Neural cell (in vitro differentiated cells): Measurements from ENCODE around the gene SYCN.
"Not testable (repeated sequence)": the region's sequence is repeated elsewhere in the genome, so short reads cannot be mapped to it uniquely, and the experiment has no call there.

Source experiments
- CTCF ChIP-seq: fragments of 450-650 bp; IDR thresholded peaks from 2 replicates; pipeline ENCODE4 v1.5.1; 2014; ENCODE audit warnings: antibody characterized with exemption, mild to moderate bottlenecking, moderate library complexity; ENCODE audit not compliant: poor library complexity, severe bottlenecking
- EP300 ChIP-seq: fragments of 450-650 bp; conservative IDR thresholded peaks from 2 replicates; pipeline ENCODE4 v1.6.1; 2014; ENCODE audit warnings: antibody characterized with exemption, mild to moderate bottlenecking, moderate library complexity; ENCODE audit not compliant: poor library complexity, severe bottlenecking
- POLR2AphosphoS5 ChIP-seq: IDR thresholded peaks from 2 replicates; pipeline ENCODE4 v1.6.1; 2012
- RAD21 ChIP-seq: fragments of 450-650 bp; conservative IDR thresholded peaks from 2 replicates; pipeline ENCODE4 v1.6.1; 2014; ENCODE audit warnings: antibody characterized with exemption, mild to moderate bottlenecking, moderate library complexity
- SMC3 ChIP-seq: fragments of 450-650 bp; conservative IDR thresholded peaks from 2 replicates; pipeline ENCODE4 v1.6.1; 2014; ENCODE audit warnings: antibody characterized with exemption, mild to moderate bottlenecking, moderate library complexity; ENCODE audit not compliant: poor library complexity
- TF ChIP-seq, protein P1 (sequence below): IDR thresholded peaks from 2 replicates; pipeline ENCODE4 v1.6.1; 2012; ENCODE audit warnings: borderline replicate concordance

DNA sequence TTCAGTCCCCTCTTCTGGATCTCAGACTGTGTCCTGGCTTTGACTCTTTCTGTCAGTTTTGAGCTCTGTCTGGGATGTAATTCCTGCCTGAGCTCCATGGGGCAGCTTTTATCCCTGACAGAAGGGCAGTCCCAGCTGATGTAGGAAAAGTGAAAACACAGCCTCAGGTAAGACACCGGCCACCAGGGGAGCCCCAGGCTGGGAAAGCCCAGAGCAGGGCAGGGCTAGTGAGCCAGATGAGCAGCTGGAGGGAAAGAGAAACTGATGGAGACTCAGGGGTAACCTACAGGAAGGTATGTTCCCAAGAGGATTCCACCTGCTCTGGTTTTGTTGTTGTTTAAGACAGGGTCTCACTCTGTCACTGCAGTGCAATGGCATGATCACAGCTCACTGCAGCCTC lies 41.1 kb upstream of the SYCN start:
- TF ChIP-seq CTCF, SMC3, RAD21, EP300, POLR2AphosphoS5: not testable (repeated sequence)
- TF ChIP-seq, protein P1, sequence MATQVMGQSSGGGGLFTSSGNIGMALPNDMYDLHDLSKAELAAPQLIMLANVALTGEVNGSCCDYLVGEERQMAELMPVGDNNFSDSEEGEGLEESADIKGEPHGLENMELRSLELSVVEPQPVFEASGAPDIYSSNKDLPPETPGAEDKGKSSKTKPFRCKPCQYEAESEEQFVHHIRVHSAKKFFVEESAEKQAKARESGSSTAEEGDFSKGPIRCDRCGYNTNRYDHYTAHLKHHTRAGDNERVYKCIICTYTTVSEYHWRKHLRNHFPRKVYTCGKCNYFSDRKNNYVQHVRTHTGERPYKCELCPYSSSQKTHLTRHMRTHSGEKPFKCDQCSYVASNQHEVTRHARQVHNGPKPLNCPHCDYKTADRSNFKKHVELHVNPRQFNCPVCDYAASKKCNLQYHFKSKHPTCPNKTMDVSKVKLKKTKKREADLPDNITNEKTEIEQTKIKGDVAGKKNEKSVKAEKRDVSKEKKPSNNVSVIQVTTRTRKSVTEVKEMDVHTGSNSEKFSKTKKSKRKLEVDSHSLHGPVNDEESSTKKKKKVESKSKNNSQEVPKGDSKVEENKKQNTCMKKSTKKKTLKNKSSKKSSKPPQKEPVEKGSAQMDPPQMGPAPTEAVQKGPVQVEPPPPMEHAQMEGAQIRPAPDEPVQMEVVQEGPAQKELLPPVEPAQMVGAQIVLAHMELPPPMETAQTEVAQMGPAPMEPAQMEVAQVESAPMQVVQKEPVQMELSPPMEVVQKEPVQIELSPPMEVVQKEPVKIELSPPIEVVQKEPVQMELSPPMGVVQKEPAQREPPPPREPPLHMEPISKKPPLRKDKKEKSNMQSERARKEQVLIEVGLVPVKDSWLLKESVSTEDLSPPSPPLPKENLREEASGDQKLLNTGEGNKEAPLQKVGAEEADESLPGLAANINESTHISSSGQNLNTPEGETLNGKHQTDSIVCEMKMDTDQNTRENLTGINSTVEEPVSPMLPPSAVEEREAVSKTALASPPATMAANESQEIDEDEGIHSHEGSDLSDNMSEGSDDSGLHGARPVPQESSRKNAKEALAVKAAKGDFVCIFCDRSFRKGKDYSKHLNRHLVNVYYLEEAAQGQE, result not testable (repeated sequence)
